Central memory CD8-positive, alpha-beta T cell (primary cell): ENCODE results near the gene CDH2.

Experiments used
- ATAC-seq: fragments of 150-1000 bp; cut with Tn5 transposase; replicated peaks from 2 replicates; pipeline ENCODE4 v1.10.0; 2022; ENCODE audit warnings: mild to moderate bottlenecking, moderate FRiP score, moderate number of reproducible peaks; ENCODE audit not compliant: poor library complexity, severe bottlenecking; ENCODE audit errors: extremely low read depth
- DNase-seq, 2 donors: peaks; one replicate each; pipeline ENCODE4 v3.0.0; 2021; ENCODE audit warnings: low spot score in 2 of 2
- H3K27ac Mint-ChIP-seq: one replicate; pipeline ENCODE4 v1.8.0; 2022; ENCODE audit warnings: low read depth, mild to moderate bottlenecking, moderate library complexity, mixed read lengths
- H3K27me3 Mint-ChIP-seq: one replicate; pipeline ENCODE4 v1.8.0; 2022; ENCODE audit warnings: mixed read lengths
- H3K36me3 Mint-ChIP-seq: one replicate; pipeline ENCODE4 v1.8.0; 2022; ENCODE audit warnings: mild to moderate bottlenecking, moderate library complexity, mixed read lengths; ENCODE audit not compliant: insufficient read depth
- H3K4me1 Mint-ChIP-seq: one replicate; pipeline ENCODE4 v1.8.0; 2022; ENCODE audit warnings: mixed read lengths
- H3K4me3 Mint-ChIP-seq: one replicate; pipeline ENCODE4 v1.8.0; 2022; ENCODE audit warnings: mild to moderate bottlenecking, moderate library complexity, mixed read lengths
- H3K9me3 Mint-ChIP-seq: one replicate; pipeline ENCODE4 v1.8.0; 2022; ENCODE audit warnings: mixed read lengths

Gene CDH2

DNA sequence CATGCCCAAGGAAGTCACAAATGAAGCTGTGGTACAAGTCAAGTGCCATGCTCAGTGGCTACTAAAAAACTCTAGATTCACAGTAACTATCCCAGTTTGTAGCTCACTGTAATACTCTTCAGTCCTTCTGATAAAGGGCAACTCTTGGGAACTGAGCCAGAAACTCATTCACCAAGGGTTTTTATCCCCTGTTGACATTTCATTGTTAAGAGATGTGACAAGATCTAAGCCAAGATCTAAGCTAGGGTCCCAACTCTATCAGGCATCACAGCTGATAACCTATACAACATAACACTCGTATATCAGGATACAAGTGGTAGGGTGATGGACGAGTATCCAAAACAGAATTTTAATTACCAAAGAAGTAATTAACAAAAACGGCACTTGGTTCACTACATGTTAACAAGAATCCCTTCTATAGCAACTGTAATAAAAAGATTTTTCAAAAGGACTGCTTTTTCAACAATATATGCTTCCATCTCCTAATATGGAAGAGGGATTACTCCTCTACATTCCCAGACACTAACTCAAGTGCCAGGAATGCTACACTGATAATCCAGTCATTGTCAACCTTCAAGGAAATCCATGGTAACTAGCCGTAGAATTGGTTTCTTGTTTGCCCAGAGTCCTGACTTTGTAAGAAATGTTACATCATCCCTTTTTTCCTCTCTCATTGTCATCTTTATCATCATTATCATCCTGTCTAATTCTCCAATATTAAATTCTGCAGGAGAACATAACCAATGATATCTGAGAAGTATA is 111.7 kb downstream of the CDH2 start:
- Mint-ChIP-seq H3K27ac (no peak overlapping the region), H3K4me1 (no peaks in the 10 kb centered on the region), H3K9me3 (peaks cover 11% of the 10 kb centered on the region), H3K4me3 (no peak overlapping the region), H3K36me3 (no peaks in the 10 kb centered on the region), H3K27me3 (no peaks in the 10 kb centered on the region)
- no peak for ATAC-seq
- DNase-seq = no peak

DNA sequence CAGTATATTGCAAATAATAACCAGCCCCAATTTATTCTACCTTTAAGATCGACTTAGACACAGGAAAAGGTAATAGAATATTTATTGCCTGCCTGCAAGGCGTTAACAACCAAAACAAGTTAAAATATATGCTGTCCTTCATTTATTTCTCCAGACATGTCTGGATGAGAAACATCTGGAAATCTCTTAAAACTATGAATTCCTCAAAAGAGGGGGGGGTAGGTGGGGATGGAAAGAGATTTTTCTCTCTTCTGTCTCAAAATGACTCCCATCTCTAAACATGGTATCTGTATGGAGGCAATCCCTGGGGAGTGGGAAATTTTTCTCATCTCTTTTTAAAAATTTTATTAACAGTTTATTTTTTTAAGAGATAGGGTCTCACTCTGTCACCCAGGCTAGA is 113.0 kb downstream of the CDH2 start:
- Mint-ChIP-seq H3K4me3 (no peak overlapping the region), H3K4me1 (no peaks in the 10 kb centered on the region), H3K27me3 (no peaks in the 10 kb centered on the region), H3K36me3 (no peaks in the 10 kb centered on the region), H3K9me3 (peaks cover 5% of the 10 kb centered on the region), H3K27ac (no peak overlapping the region)
- DNase-seq = no peak
- ATAC-seq = no peak

GRCh38 chr18:28063271-28063761 is 113.6 kb downstream of the CDH2 start:
- Mint-ChIP-seq H3K36me3 (no peaks in the 10 kb centered on the region), H3K4me1 (no peaks in the 10 kb centered on the region), H3K27ac (no peak overlapping the region), H3K9me3 (peaks cover 5% of the 10 kb centered on the region), H3K4me3 (no peak overlapping the region), H3K27me3 (no peaks in the 10 kb centered on the region)
- ATAC-seq = no peak
- DNase-seq = no peak

DNA sequence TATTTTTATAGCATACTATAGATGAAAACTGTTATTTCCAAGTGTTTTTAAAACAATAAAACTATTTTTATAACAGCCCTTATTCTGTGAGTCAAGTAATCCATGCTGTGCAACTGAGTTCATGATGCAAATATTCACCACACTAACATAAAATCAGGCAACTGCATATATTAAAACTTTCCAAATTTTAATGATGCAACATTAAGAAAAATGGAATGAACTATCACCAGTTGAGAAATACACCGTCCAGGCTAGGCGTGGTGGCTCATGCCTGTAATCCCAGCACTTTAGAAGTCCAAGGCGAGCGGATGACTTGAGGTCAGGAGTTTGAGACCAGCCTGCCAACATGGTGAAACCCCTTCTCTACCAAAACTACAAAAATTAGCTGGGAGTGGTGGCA is 114.5 kb downstream of the CDH2 start:
- ATAC-seq (no peak), DNase-seq (no peak)
- no peaks in the 10 kb centered on the region for H3K27me3 Mint-ChIP-seq
- H3K9me3 Mint-ChIP-seq = no peaks in the 10 kb centered on the region
- no peak overlapping the region for H3K27ac Mint-ChIP-seq
- H3K4me3 Mint-ChIP-seq = no peak overlapping the region
- no peaks in the 10 kb centered on the region for H3K36me3 Mint-ChIP-seq
- H3K4me1 Mint-ChIP-seq = no peaks in the 10 kb centered on the region

DNA sequence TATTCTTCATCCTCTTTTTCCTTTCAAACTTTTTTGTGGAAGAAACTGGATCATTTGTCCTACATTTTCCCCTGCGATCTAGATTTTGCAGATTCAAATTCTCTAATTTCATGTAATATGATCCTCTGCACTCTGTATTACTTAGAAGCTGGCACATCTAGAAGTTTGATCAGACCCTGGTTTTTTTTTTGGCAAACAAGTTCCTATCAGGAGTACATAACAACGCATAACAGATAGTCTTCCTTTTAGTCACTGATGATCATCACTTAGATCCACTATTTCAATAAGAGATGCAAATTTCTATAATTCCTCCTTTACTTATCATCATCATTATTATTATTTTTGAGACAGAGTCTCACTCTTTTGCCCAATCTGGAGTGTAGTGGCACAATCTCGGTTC is 117.1 kb downstream of the CDH2 start:
- Mint-ChIP-seq H3K4me3 (no peak overlapping the region), H3K27me3 (no peaks in the 10 kb centered on the region), H3K27ac (no peak overlapping the region), H3K36me3 (no peaks in the 10 kb centered on the region), H3K4me1 (no peaks in the 10 kb centered on the region), H3K9me3 (peaks cover 5% of the 10 kb centered on the region)
- ATAC-seq (no peak), DNase-seq (no peak)

DNA sequence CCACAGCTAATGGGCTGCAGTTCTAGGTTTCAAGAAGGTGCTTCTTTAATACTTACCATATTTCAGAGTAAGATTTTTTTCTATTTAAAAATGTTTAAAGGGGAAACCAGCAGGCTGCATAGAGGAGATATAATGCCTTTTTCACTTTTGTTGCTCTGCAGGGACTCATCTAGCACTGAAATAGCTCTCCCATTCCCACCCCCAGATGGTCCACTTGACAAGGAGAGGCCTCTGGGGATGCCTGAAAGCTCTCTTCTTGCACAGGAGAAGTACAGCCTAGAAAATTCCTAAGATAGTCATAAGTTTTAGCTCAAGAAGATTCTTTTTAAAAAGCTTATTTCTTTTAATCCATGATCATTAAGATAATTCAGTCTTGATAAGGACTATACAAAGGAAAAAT is 126.4 kb downstream of the CDH2 start:
- DNase-seq = no peak
- peaks cover 10% of the 10 kb centered on the region for H3K9me3 Mint-ChIP-seq
- no peaks in the 10 kb centered on the region for H3K36me3 Mint-ChIP-seq
- no peak overlapping the region for H3K4me3 Mint-ChIP-seq
- no peak overlapping the region for H3K27ac Mint-ChIP-seq
- no peaks in the 10 kb centered on the region for H3K4me1 Mint-ChIP-seq
- no peak for ATAC-seq
- H3K27me3 Mint-ChIP-seq = no peaks in the 10 kb centered on the region

- ATAC-seq = no peak
- Mint-ChIP-seq H3K4me1 (no peaks in the 10 kb centered on the region), H3K9me3 (peaks cover 10% of the 10 kb centered on the region), H3K36me3 (no peaks in the 10 kb centered on the region), H3K27ac (no peak overlapping the region), H3K4me3 (no peak overlapping the region), H3K27me3 (no peaks in the 10 kb centered on the region)
- no peak for DNase-seq
Measured at GRCh38 chr18:28048612-28049011, 128.3 kb downstream of the CDH2 start.

DNA sequence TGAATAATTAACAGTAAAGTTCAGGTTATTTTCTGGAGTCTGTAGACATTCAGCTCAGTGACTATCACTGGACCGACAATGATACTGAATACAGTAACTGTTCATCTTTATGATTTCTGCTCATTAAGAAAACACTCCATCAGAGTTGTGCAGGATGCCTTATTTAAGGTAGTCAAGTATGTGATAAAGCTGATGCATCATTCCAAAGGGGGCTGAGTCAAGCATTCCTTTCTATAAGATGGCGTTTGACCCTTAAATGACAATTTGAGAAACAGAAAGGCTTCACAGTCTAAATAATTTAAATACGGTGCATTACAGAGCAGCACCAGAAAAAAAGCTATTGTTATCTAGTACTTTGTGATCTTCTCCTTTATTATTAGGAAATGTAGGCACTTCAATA is 131.1 kb downstream of the CDH2 start:
- no peaks in the 10 kb centered on the region for H3K36me3 Mint-ChIP-seq
- no peak overlapping the region for H3K27ac Mint-ChIP-seq
- H3K4me3 Mint-ChIP-seq = no peak overlapping the region
- peaks cover 5% of the 10 kb centered on the region for H3K9me3 Mint-ChIP-seq
- DNase-seq (no peak), ATAC-seq (no peak)
- H3K27me3 Mint-ChIP-seq = no peaks in the 10 kb centered on the region
- H3K4me1 Mint-ChIP-seq = no peaks in the 10 kb centered on the region

DNA sequence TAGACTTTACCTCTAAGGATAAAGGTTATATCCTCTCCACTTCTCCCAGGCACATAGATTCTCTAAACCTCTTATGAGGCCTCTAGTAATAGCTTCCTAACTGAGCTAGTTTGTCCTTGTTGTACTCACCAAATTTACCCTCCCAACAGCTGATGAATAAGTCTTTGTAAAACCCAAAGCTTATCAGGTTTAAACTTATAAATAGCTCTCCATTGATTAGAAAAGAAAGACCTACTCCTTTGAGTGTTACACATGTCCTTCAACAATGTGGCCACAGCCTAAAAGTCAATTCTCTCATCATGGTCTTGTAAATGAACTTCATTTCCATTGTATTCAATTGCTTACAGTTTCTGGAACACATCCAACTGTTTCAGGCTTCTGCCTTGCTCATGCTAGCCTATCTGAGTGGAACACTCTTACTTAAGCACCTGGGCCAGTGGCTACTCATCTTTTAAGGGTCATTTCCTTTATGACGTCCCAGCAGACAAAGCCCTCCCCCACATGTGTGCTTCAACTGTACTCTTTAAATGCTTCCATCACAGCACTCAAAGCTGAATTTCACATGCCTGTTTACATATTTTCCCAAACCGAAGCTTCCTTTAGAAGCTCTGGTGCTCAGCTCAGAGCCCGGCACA is 131.6 kb downstream of the CDH2 start:
- no peaks in the 10 kb centered on the region for H3K36me3 Mint-ChIP-seq
- H3K4me3 Mint-ChIP-seq = no peak overlapping the region
- no peak for ATAC-seq
- H3K4me1 Mint-ChIP-seq = no peaks in the 10 kb centered on the region
- no peak overlapping the region for H3K27ac Mint-ChIP-seq
- H3K27me3 Mint-ChIP-seq = no peaks in the 10 kb centered on the region
- no peak for DNase-seq
- H3K9me3 Mint-ChIP-seq = peaks cover 5% of the 10 kb centered on the region

- DNase-seq = no peak
- Mint-ChIP-seq H3K36me3 (no peaks in the 10 kb centered on the region), H3K4me3 (no peak overlapping the region), H3K27me3 (no peaks in the 10 kb centered on the region), H3K27ac (no peak overlapping the region), H3K4me1 (no peaks in the 10 kb centered on the region), H3K9me3 (peaks cover 5% of the 10 kb centered on the region)
- no peak for ATAC-seq
Measured at GRCh38 chr18:28044036-28044435, 132.9 kb downstream of the CDH2 start.

GRCh38 chr18:28043631-28044030 is 133.3 kb downstream of the CDH2 start:
- Mint-ChIP-seq H3K9me3 (peaks cover 5% of the 10 kb centered on the region), H3K27ac (no peak overlapping the region), H3K4me3 (no peak overlapping the region), H3K36me3 (no peaks in the 10 kb centered on the region), H3K27me3 (no peaks in the 10 kb centered on the region), H3K4me1 (no peaks in the 10 kb centered on the region)
- DNase-seq (no peak), ATAC-seq (no peak)

DNA sequence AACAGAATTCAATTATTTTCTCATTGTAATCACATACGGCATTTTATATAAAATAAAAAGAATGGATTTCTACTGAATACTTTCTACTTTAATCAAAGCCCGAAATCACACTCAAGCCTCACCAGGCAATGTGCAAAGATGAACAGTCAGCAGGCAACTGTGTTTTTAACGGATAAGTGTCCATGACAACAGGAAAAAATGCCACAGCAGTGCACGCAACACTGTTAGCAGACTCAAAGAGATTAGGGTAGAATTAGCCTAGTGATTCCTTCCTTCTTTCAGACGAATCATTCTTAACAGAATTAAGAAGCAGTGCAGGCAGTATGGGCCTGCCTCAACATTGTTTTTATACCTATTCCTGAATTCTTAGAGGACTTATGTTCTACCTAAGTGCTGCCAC is 135.6 kb downstream of the CDH2 start:
- peaks cover 13% of the 10 kb centered on the region for H3K9me3 Mint-ChIP-seq
- DNase-seq = no peak
- ATAC-seq = no peak
- no peaks in the 10 kb centered on the region for H3K4me1 Mint-ChIP-seq
- H3K36me3 Mint-ChIP-seq = no peaks in the 10 kb centered on the region
- no peak overlapping the region for H3K27ac Mint-ChIP-seq
- no peak overlapping the region for H3K4me3 Mint-ChIP-seq
- no peaks in the 10 kb centered on the region for H3K27me3 Mint-ChIP-seq

- Mint-ChIP-seq H3K9me3 (peaks cover 13% of the 10 kb centered on the region), H3K36me3 (no peaks in the 10 kb centered on the region), H3K27me3 (no peaks in the 10 kb centered on the region), H3K4me1 (no peaks in the 10 kb centered on the region), H3K27ac (no peak overlapping the region), H3K4me3 (no peak overlapping the region)
- no peak for ATAC-seq
- no peak for DNase-seq
Measured at GRCh38 chr18:28040716-28041115, 136.2 kb downstream of the CDH2 start.
